HepG2 (cell line): ENCODE data around the gene NF2.

Experiments used
- BCL3 ChIP-seq: sonication (generic); formaldehyde crosslinking; IDR thresholded peaks from 2 replicates; pipeline ENCODE4 v1.5.1; 2020; ENCODE audit warnings: mild to moderate bottlenecking, missing genetic modification reagents, moderate library complexity
- BRCA1 ChIP-seq: sonication (generic); formaldehyde crosslinking; IDR thresholded peaks from 2 replicates; pipeline ENCODE4 v1.4.0; 2020; ENCODE audit warnings: missing genetic modification reagents
- CBX1 ChIP-seq: IDR thresholded peaks from one replicate; pipeline ENCODE4 v1.6.1; 2016; ENCODE audit warnings: antibody characterized with exemption, low read depth
- CTCF ChIP-seq: sonication (generic); formaldehyde crosslinking; IDR thresholded peaks from 2 replicates; pipeline ENCODE4 v1.5.0; 2020; ENCODE audit warnings: mild to moderate bottlenecking, missing genetic modification reagents, moderate library complexity
- DR1 ChIP-seq: sonication (generic); formaldehyde crosslinking; IDR thresholded peaks from 2 replicates; pipeline ENCODE4 v1.8.0; 2021; ENCODE audit warnings: mild to moderate bottlenecking, missing genetic modification reagents, inconsistent platforms
- FOXM1 ChIP-seq: sonication (generic); formaldehyde crosslinking; IDR thresholded peaks from 2 replicates; pipeline ENCODE4 v1.5.0; 2020; ENCODE audit warnings: missing genetic modification reagents
- FOXP4 ChIP-seq: sonication (generic); formaldehyde crosslinking; IDR thresholded peaks from 2 replicates; pipeline ENCODE4 v1.4.0; 2020; ENCODE audit warnings: missing genetic modification reagents
- HDAC6 ChIP-seq: fragments of 200-600 bp; sonication (generic); IDR thresholded peaks from 2 replicates; pipeline ENCODE4 v1.7.0; 2017; ENCODE audit warnings: mild to moderate bottlenecking, antibody characterized with exemption, low read length, low read depth
- IRF9 ChIP-seq: sonication (generic); formaldehyde crosslinking; IDR thresholded peaks from 2 replicates; pipeline ENCODE4 v1.8.0; 2022; ENCODE audit warnings: missing genetic modification reagents, mild to moderate bottlenecking, borderline replicate concordance
- KAT8 ChIP-seq: IDR thresholded peaks from 2 replicates; pipeline ENCODE4 v1.6.1; 2016; ENCODE audit warnings: missing genetic modification reagents, missing compliant biosample characterization
- NFATC3 ChIP-seq: sonication (generic); formaldehyde crosslinking; IDR thresholded peaks from 2 replicates; pipeline ENCODE4 v1.5.1; 2020; ENCODE audit warnings: mild to moderate bottlenecking, missing genetic modification reagents
- YY1 ChIP-seq: IDR thresholded peaks from 2 replicates; pipeline ENCODE4 v1.6.1; 2011; ENCODE audit warnings: low read length, low read depth, moderate library complexity, mild to moderate bottlenecking; ENCODE audit not compliant: insufficient read depth, insufficient replicate concordance
- ZFP1 ChIP-seq: IDR thresholded peaks from 2 replicates; pipeline ENCODE4 v1.6.1; 2016
- ZNF383 ChIP-seq: sonication (generic); formaldehyde crosslinking; IDR thresholded peaks from 2 replicates; pipeline ENCODE4 v1.4.0; 2020; ENCODE audit warnings: missing genetic modification reagents, mild to moderate bottlenecking, borderline replicate concordance

GRCh38 chr22:29638678-29639077 is 35.2 kb downstream of the NF2 start:
- TF ChIP-seq CBX1 (no peak), FOXP4 (CRISPR knock-in tag) (no peak), YY1 (no peak), BRCA1 (no peak), ZNF383 (CRISPR knock-in tag) (no peak), HDAC6 (no peak), FOXM1 (CRISPR knock-in tag) (no peak), ZFP1 (CRISPR knock-in tag) (no peak), BCL3 (CRISPR knock-in tag) (no peak), KAT8 (CRISPR knock-in tag) (no peak), NFATC3 (CRISPR knock-in tag) (no peak), CTCF (CRISPR knock-in tag) (no peak), IRF9 (CRISPR knock-in tag) (no peak), DR1 (CRISPR knock-in tag) (no peak)
